ENCODE results near the gene TMEM25. TPM values are rescaled to one million over a fixed set of nuclear protein-coding genes. Genes with fewer than 3 reads are reported as not detected.
"Not testable (repeated sequence)": the region's sequence is repeated elsewhere in the genome, so short reads cannot be mapped to it uniquely, and the experiment has no call there.

Gene TMEM25
- 16.1 TPM for total RNA-seq (ENCODE audit: unreplicated experiment)
- long read RNA-seq, partial matches to known transcripts, result 1 of 15 reads
- long read RNA-seq, other reads (novel, unspliced or antisense), result 8 of 15 reads

GRCh38 chr11:118530683-118531596 is at the start of gene TMEM25:
Gene TMEM25 (plus strand): TSS chr11:118531192. CDS start chr11:118531802, 610 bp downstream.
- H3K9me3 Mint-ChIP-seq (ENCODE audit: unreplicated experiment), result no peaks in the 10 kb centered on the region
- peaks cover 15% of the 10 kb centered on the region for H3K4me1 Mint-ChIP-seq (ENCODE audit: unreplicated experiment)
- peaks cover 30% of the 10 kb centered on the region for H3K27me3 Mint-ChIP-seq (ENCODE audit: unreplicated experiment)
- H3K4me3 Mint-ChIP-seq (ENCODE audit: unreplicated experiment), result peak within 1 kb of the TSS; percentile 98
- peak; percentile 70 for DNase-seq (ENCODE audit: low spot score)
- peaks cover 5% of the 10 kb centered on the region for H3K36me3 Mint-ChIP-seq (ENCODE audit: low read depth, unreplicated experiment)
- H3K27ac Mint-ChIP-seq (ENCODE audit: unreplicated experiment), result no peak within 1 kb of the TSS
- TF ChIP-seq CTCF (IDR thresholded peaks at IDR 0.05; ENCODE audit: unreplicated experiment), result no peak

- not testable (repeated sequence) for H3K4me1 Mint-ChIP-seq (ENCODE audit: unreplicated experiment); DNase-seq (ENCODE audit: low spot score); H3K27ac Mint-ChIP-seq (ENCODE audit: unreplicated experiment); H3K9me3 Mint-ChIP-seq (ENCODE audit: unreplicated experiment); H3K4me3 Mint-ChIP-seq (ENCODE audit: unreplicated experiment); H3K27me3 Mint-ChIP-seq (ENCODE audit: unreplicated experiment)
- peaks cover 52% of the 10 kb centered on the region for H3K36me3 Mint-ChIP-seq (ENCODE audit: low read depth, unreplicated experiment)
Observed at GRCh38 chr11:118481238-118481637, 49.8 kb upstream of the TMEM25 start.

GRCh38 chr11:118484405-118484804 is 46.6 kb upstream of the TMEM25 start:
- no peak overlapping the region for H3K27ac Mint-ChIP-seq (ENCODE audit: unreplicated experiment)
- peaks cover 34% of the 10 kb centered on the region for H3K36me3 Mint-ChIP-seq (ENCODE audit: low read depth, unreplicated experiment)
- no peaks in the 10 kb centered on the region for H3K27me3 Mint-ChIP-seq (ENCODE audit: unreplicated experiment)
- H3K4me1 Mint-ChIP-seq (ENCODE audit: unreplicated experiment), result no peaks in the 10 kb centered on the region
- TF ChIP-seq CTCF (IDR thresholded peaks at IDR 0.05; ENCODE audit: unreplicated experiment), result no peak
- no peaks in the 10 kb centered on the region for H3K9me3 Mint-ChIP-seq (ENCODE audit: unreplicated experiment)
- no peak overlapping the region for H3K4me3 Mint-ChIP-seq (ENCODE audit: unreplicated experiment)
- no peak for DNase-seq (ENCODE audit: low spot score)

GRCh38 chr11:118485273-118485672 is 45.7 kb upstream of the TMEM25 start:
- H3K27ac Mint-ChIP-seq (ENCODE audit: unreplicated experiment), result no peak overlapping the region
- no peaks in the 10 kb centered on the region for H3K4me1 Mint-ChIP-seq (ENCODE audit: unreplicated experiment)
- TF ChIP-seq CTCF (IDR thresholded peaks at IDR 0.05; ENCODE audit: unreplicated experiment), result peak; percentile 23
- peaks cover 36% of the 10 kb centered on the region for H3K36me3 Mint-ChIP-seq (ENCODE audit: low read depth, unreplicated experiment)
- no peak for DNase-seq (ENCODE audit: low spot score)
- no peaks in the 10 kb centered on the region for H3K27me3 Mint-ChIP-seq (ENCODE audit: unreplicated experiment)
- H3K4me3 Mint-ChIP-seq (ENCODE audit: unreplicated experiment), result no peak overlapping the region
- no peaks in the 10 kb centered on the region for H3K9me3 Mint-ChIP-seq (ENCODE audit: unreplicated experiment)

GRCh38 chr11:118488480-118489109 is 42.4 kb upstream of the TMEM25 start:
- H3K9me3 Mint-ChIP-seq (ENCODE audit: unreplicated experiment), result no peaks in the 10 kb centered on the region
- H3K4me1 Mint-ChIP-seq (ENCODE audit: unreplicated experiment), result no peaks in the 10 kb centered on the region
- peaks cover 30% of the 10 kb centered on the region for H3K36me3 Mint-ChIP-seq (ENCODE audit: low read depth, unreplicated experiment)
- no peaks in the 10 kb centered on the region for H3K27me3 Mint-ChIP-seq (ENCODE audit: unreplicated experiment)
- no peak overlapping the region for H3K27ac Mint-ChIP-seq (ENCODE audit: unreplicated experiment)
- DNase-seq (ENCODE audit: low spot score), result peak; percentile 75
- H3K4me3 Mint-ChIP-seq (ENCODE audit: unreplicated experiment), result no peak overlapping the region
- peak; percentile 81 for TF ChIP-seq CTCF (IDR thresholded peaks at IDR 0.05; ENCODE audit: unreplicated experiment)

Data from endothelial cell (in vitro differentiated cells).